ENCODE results near the gene ENPP3. TPM values are rescaled to one million over a fixed set of nuclear protein-coding genes. Genes with fewer than 3 reads are reported as not detected.

Gene ENPP3
- total and polyA plus RNA-seq, 10 of the 15 experiments (the other 5 are each of a cell fraction or from before 2014, with no cell fraction given), result 0.01 TPM; not detected in 9

- TF ChIP-seq E4F1 (IDR thresholded peaks at IDR 0.05; ENCODE audit: borderline replicate concordance, partially characterized antibody) (no peak), RBBP5 (conservative IDR thresholded peaks at IDR 0.05) (no peak), HDAC6 (IDR thresholded peaks at IDR 0.05; ENCODE audit: unreplicated experiment) (no peak), CTCF (IDR thresholded peaks at IDR 0.05 in 2 of 3, conservative IDR thresholded peaks at IDR 0.05 in 1 of 3; ENCODE audit: control insufficient read depth in 2 of 3, extremely low read depth in 1 of 3, insufficient read depth in 1 of 3, low read depth in 3 of 3, low read length in 3 of 3) (no peak)
Observed at GRCh38 chr6:131727868-131728267, 90.8 kb downstream of the ENPP3 start (continued).

GRCh38 chr6:131728296-131728939 lies 91.3 kb downstream of the ENPP3 start:
- SMC1A ChIA-PET (ENCODE audit: uncharacterized antibody, unreplicated experiment), result interaction anchor here (0.9 to 1.0 kb wide), 2 partner anchors 16 to 21 kb away, joined by 3 read pairs; no protein-coding TSS in a partner anchor
- no peak for TF ChIP-seq ZNF687 (IDR thresholded peaks at IDR 0.05)
- no peak for TF ChIP-seq SRF (IDR thresholded peaks at IDR 0.05; ENCODE audit: low read depth in 2 of 2, low read length in 2 of 2)
- no peak for TF ChIP-seq SMAD1 (IDR thresholded peaks at IDR 0.05; ENCODE audit: low read depth, partially characterized antibody)
- TF ChIP-seq IKZF1 (conservative IDR thresholded peaks at IDR 0.05), result no peak
- TF ChIP-seq IRF3 (IDR thresholded peaks at IDR 0.05), result no peak
- TF ChIP-seq ZBED1 (IDR thresholded peaks at IDR 0.05; ENCODE audit: borderline replicate concordance), result no peak
- no peak for TF ChIP-seq TARDBP (IDR thresholded peaks at IDR 0.05; ENCODE audit: borderline replicate concordance)
- no peak for TF ChIP-seq NFXL1 (IDR thresholded peaks at IDR 0.05; ENCODE audit: borderline replicate concordance)
- no peak for TF ChIP-seq GABPA (IDR thresholded peaks at IDR 0.05; ENCODE audit: low read depth)

More at GRCh38 chr6:131728296-131728939, 91.3 kb downstream of the ENPP3 start:
- Histone ChIP-seq H3K9ac (ENCODE audit: control insufficient read depth, insufficient read depth, low read length) (no peak overlapping the region), H3K27ac (ENCODE audit: control insufficient read depth, insufficient read depth) (no peak overlapping the region), H3K36me3 (ENCODE audit: control insufficient read depth in 2 of 2, insufficient read depth in 2 of 2, low read length in 1 of 2) (no peaks in the 10 kb centered on the region), H3K4me3 (no peak overlapping the region), H3K4me1 (ENCODE audit: control insufficient read depth, insufficient read depth, low read length) (no peaks in the 10 kb centered on the region), H3K4me2 (ENCODE audit: control insufficient read depth, insufficient read depth) (no peak overlapping the region), H2AFZ (ENCODE audit: control insufficient read depth, low read depth, low read length) (no peak overlapping the region), H4K20me1 (ENCODE audit: control insufficient read depth, insufficient read depth) (no peaks in the 10 kb centered on the region), H3K79me2 (ENCODE audit: control insufficient read depth, insufficient read depth, low read length) (no peaks in the 10 kb centered on the region), H3K9me3 (replicated peaks; ENCODE audit: control insufficient read depth, insufficient read depth, low read length) (no peaks in the 10 kb centered on the region), H3K27me3 (replicated peaks in 1 of 2; ENCODE audit: control insufficient read depth in 2 of 2, insufficient read depth in 2 of 2, low read length in 1 of 2) (no peaks in the 10 kb centered on the region)
- in situ Hi-C loops (cut with MboI), result no loop called here
- 59% methylated on average over 3 of the region's 3 CpGs for WGBS (ENCODE audit: insufficient coverage, insufficient replicate concordance, low lambda C conversion rate, missing lambda C conversion rate)
- RAD21 ChIA-PET (ENCODE audit: unreplicated experiment), result no interaction called here
- POLR2A ChIA-PET, result no interaction called here
- CTCF ChIA-PET, result interaction anchor here (1.3 kb wide), 1 partner anchor 33 kb away, joined by 3 read pairs; no protein-coding TSS in a partner anchor
- no TSS peak for BruUV-seq (replicated peaks)
- intact Hi-C loops (cut with micrococcal nuclease; ENCODE audit: unreplicated experiment), result no loop called here
- ATAC-seq (no peak), FAIRE-seq (no peak), DNase-seq (ENCODE audit: low read depth, low spot score) (no peak)

All from GM12878 (cell line).